WTC11 (cell line): Measurements from ENCODE around the gene SAMD4A. TPM values are rescaled to one million over a fixed set of nuclear protein-coding genes. Genes with fewer than 3 reads are reported as not detected.

ENCODE experiments used
- ATAC-seq: fragments of 200-7000 bp; cut with Tn5 transposase; 2 replicates; pipeline ENCODE4 v1.10.0; 2021; ENCODE audit warnings: mild to moderate bottlenecking, moderate library complexity
- CTCF ChIA-PET: fragments of 300-600 bp; sonication (Branson Sonifier 250); formaldehyde crosslinking; loops from one replicate; lab custom pipeline; 2021; ENCODE audit warnings: antibody characterized with exemption; lab: Charles Lee
- POLR2A ChIA-PET: fragments of 350-600 bp; sonication (Branson Sonifier 250); formaldehyde crosslinking; loops from one replicate; lab custom pipeline; 2021; ENCODE audit warnings: antibody characterized with exemption; lab: Charles Lee
- DNase-seq: peaks from one replicate; pipeline ENCODE4 v3.0.0; 2021; ENCODE audit warnings: low spot score
- H3K27ac Mint-ChIP-seq: 2 replicates; pipeline ENCODE4 v1.8.0; 2021; ENCODE audit warnings: mixed read lengths
- H3K27me3 Mint-ChIP-seq: 2 replicates; pipeline ENCODE4 v1.8.0; 2021; ENCODE audit warnings: low read depth, mild to moderate bottlenecking, moderate library complexity, mixed read lengths
- H3K36me3 Mint-ChIP-seq: 2 replicates; pipeline ENCODE4 v1.8.0; 2021; ENCODE audit warnings: mixed read lengths
- H3K4me1 Mint-ChIP-seq: 2 replicates; pipeline ENCODE4 v1.8.0; 2022; ENCODE audit warnings: mixed read lengths
- H3K4me3 Mint-ChIP-seq: 2 replicates; pipeline ENCODE4 v1.8.0; 2021; ENCODE audit warnings: mild to moderate bottlenecking, moderate library complexity, mixed read lengths
- H3K9me3 Mint-ChIP-seq: 2 replicates; pipeline ENCODE4 v1.8.0; 2021; ENCODE audit warnings: mixed read lengths
- CREM ChIP-seq: sonication (generic); formaldehyde crosslinking; IDR thresholded peaks from 2 replicates; pipeline ENCODE4 v1.8.1; 2022; ENCODE audit warnings: mild to moderate bottlenecking, missing genetic modification reagents, moderate library complexity
- GABPB1 ChIP-seq: sonication (generic); formaldehyde crosslinking; IDR thresholded peaks from 2 replicates; pipeline ENCODE4 v1.8.1; 2023; ENCODE audit warnings: mild to moderate bottlenecking, missing genetic modification reagents
- GTF2I ChIP-seq: fragments of 250-450 bp; sonication (Bioruptor Pico); conservative IDR thresholded peaks from 2 replicates; pipeline ENCODE4 v1.4.0; 2021; ENCODE audit warnings: mild to moderate bottlenecking
- IRF2 ChIP-seq: sonication (generic); formaldehyde crosslinking; IDR thresholded peaks from 2 replicates; pipeline ENCODE4 v1.8.0; 2022; ENCODE audit warnings: low read depth, missing genetic modification reagents, borderline replicate concordance
- PRRX2 ChIP-seq: fragments of 250-450 bp; sonication (Bioruptor Pico); IDR thresholded peaks from 2 replicates; pipeline ENCODE4 v1.8.0; 2021; ENCODE audit warnings: mild to moderate bottlenecking
- RELA ChIP-seq: sonication (generic); formaldehyde crosslinking; IDR thresholded peaks from 2 replicates; pipeline ENCODE4 v1.8.1; 2022; ENCODE audit warnings: missing genetic modification reagents, mild to moderate bottlenecking, borderline replicate concordance
- SMAD4 ChIP-seq: sonication (generic); formaldehyde crosslinking; IDR thresholded peaks from 2 replicates; pipeline ENCODE4 v1.8.0; 2022; ENCODE audit warnings: mild to moderate bottlenecking, missing genetic modification reagents
- TCF7 ChIP-seq: sonication (generic); formaldehyde crosslinking; IDR thresholded peaks from 2 replicates; pipeline ENCODE4 v1.8.0; 2022; ENCODE audit warnings: mild to moderate bottlenecking, low read depth, missing genetic modification reagents, moderate library complexity
- ZNF121 ChIP-seq: sonication (generic); formaldehyde crosslinking; IDR thresholded peaks from 2 replicates; pipeline ENCODE4 v1.8.0; 2023; ENCODE audit warnings: missing genetic modification reagents
- total RNA-seq: library from RNA; stranded (reverse); gene quantifications from 3 replicates; pipeline ENCODE4 v1.2.3, GENCODE V29; 2021
- TF ChIP-seq, protein P1 (sequence below): fragments of 250-450 bp; sonication (Bioruptor Pico); IDR thresholded peaks from 2 replicates; pipeline ENCODE4 v1.9.0; 2021; ENCODE audit warnings: moderate library complexity, mild to moderate bottlenecking, inconsistent platforms, borderline replicate concordance
- TF ChIP-seq, protein P2 (sequence below): fragments of 250-450 bp; sonication (Bioruptor Pico); IDR thresholded peaks from 2 replicates; pipeline ENCODE4 v1.9.0; 2021; ENCODE audit warnings: mild to moderate bottlenecking
- TF ChIP-seq, protein P3 (sequence below): sonication (generic); formaldehyde crosslinking; IDR thresholded peaks from 2 replicates; pipeline ENCODE4 v1.8.1; 2023; ENCODE audit warnings: mild to moderate bottlenecking, missing genetic modification reagents
- TF ChIP-seq, protein P4 (sequence below): sonication (generic); formaldehyde crosslinking; IDR thresholded peaks from 2 replicates; pipeline ENCODE4 v1.8.0; 2022; ENCODE audit warnings: mild to moderate bottlenecking, missing genetic modification reagents
- TF ChIP-seq, protein P5 (sequence below): sonication (generic); formaldehyde crosslinking; IDR thresholded peaks from 2 replicates; pipeline ENCODE4 v1.8.1; 2022; ENCODE audit warnings: low read depth, mild to moderate bottlenecking, moderate library complexity, missing genetic modification reagents, borderline replicate concordance
- TF ChIP-seq, protein P6 (sequence below): sonication (generic); formaldehyde crosslinking; IDR thresholded peaks from 2 replicates; pipeline ENCODE4 v1.8.1; 2023; ENCODE audit warnings: mild to moderate bottlenecking, missing genetic modification reagents, moderate library complexity
- TF ChIP-seq, protein P7 (sequence below): sonication (generic); formaldehyde crosslinking; IDR thresholded peaks from 2 replicates; pipeline ENCODE4 v1.8.0; 2022; ENCODE audit warnings: mild to moderate bottlenecking, missing genetic modification reagents
- TF ChIP-seq, protein P8 (sequence below): sonication (generic); formaldehyde crosslinking; IDR thresholded peaks from 2 replicates; pipeline ENCODE4 v1.8.1; 2022; ENCODE audit warnings: missing genetic modification reagents, borderline replicate concordance

SAMD4A gene
- total RNA-seq, 1 experiment from 2014 or later: 6.0 TPM

DNA sequence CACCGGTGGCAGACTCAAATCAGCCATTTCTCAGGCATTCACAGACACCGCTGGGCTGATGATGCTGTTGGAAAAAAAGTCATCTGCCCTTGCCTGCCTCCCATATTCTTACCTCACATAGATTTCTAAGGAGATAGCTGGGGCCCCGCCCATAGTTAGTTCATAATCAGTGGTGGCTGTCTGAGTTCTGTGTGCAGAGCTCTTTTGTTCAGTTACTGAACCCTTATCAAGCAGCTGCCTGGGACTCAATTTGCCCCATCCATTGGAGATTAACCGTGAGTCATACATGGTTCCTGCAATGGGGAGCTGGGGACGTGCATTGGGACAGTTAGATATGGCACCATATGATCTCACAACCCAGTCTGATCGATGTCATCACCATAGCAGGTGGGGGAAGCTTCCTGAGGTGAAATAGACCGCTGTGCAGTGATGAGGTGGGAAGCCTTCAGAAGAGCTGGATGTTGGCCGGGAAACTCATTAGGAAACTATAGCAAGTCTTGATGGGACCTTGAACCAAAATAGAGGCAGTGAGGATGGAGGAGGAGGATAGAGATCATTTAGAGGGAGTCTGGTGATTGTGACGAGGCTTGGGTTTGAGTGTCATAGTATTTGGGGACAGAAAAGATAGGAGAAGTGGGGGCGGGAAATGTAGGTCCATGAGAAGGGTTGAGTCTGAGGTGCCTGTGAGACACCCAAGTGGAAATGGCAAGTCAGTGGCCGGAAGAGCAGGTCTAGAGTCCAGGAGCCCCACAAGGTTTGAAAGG lies 187.9 kb downstream of the SAMD4A start (continued):
- TF ChIP-seq TCF7 (CRISPR knock-in tag) (no peak), PRRX2 (CRISPR knock-in tag) (no peak)
- TF ChIP-seq, protein P1, sequence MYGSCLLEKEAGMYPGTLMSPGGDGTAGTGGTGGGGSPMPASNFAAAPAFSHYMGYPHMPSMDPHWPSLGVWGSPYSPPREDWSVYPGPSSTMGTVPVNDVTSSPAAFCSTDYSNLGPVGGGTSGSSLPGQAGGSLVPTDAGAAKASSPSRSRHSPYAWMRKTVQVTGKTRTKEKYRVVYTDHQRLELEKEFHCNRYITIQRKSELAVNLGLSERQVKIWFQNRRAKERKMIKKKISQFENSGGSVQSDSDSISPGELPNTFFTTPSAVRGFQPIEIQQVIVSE (CRISPR knock-in tag): no peak
- TF ChIP-seq, protein P2, sequence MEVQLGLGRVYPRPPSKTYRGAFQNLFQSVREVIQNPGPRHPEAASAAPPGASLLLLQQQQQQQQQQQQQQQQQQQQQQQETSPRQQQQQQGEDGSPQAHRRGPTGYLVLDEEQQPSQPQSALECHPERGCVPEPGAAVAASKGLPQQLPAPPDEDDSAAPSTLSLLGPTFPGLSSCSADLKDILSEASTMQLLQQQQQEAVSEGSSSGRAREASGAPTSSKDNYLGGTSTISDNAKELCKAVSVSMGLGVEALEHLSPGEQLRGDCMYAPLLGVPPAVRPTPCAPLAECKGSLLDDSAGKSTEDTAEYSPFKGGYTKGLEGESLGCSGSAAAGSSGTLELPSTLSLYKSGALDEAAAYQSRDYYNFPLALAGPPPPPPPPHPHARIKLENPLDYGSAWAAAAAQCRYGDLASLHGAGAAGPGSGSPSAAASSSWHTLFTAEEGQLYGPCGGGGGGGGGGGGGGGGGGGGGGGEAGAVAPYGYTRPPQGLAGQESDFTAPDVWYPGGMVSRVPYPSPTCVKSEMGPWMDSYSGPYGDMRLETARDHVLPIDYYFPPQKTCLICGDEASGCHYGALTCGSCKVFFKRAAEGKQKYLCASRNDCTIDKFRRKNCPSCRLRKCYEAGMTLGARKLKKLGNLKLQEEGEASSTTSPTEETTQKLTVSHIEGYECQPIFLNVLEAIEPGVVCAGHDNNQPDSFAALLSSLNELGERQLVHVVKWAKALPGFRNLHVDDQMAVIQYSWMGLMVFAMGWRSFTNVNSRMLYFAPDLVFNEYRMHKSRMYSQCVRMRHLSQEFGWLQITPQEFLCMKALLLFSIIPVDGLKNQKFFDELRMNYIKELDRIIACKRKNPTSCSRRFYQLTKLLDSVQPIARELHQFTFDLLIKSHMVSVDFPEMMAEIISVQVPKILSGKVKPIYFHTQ (CRISPR knock-in tag): no peak
- TF ChIP-seq, all 79 proteins: peak for 0

DNA sequence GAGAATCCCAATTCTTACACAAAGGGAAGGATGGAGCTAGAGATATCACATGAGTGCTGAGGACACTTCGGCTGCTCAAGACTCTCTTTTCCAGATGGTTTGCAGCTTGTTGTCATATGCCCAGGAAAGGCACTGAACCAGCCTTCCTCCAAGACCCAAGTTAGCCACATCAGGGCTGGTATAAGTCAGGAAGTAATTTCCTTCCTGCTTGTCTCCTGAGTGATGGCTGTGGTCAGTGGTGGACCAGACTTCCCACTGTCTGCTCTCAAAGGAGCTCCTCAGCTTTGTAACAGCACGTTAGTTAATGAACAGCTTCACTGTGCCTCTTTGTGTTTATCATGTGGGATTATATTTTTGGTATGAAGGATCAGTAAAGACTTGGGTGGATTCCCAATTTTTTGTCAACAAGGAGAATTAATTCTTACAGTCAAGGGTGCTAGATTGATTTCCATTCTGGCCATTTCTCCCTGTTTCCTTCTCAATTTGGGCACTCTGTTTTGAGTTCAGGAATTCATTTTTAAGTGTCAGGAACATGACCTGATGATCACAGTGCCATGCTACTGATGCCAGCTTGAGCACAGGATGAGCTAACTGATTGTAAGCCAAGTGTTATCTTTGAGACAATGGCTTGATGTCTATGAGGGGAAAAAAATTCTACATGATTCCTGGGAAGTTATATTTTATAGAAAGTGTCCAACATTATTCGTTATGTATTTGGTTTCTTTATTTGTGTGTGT lies 189.9 kb downstream of the SAMD4A start:
- H3K27me3 Mint-ChIP-seq: no peaks in the 10 kb centered on the region
- H3K4me1 Mint-ChIP-seq: peaks cover 5% of the 10 kb centered on the region; the same call in 1 of the 2 replicates
- no peak overlapping the region for H3K27ac Mint-ChIP-seq
- TF ChIP-seq RELA (CRISPR knock-in tag): no peak
- no peak for TF ChIP-seq IRF2
- TF ChIP-seq ZNF121 (CRISPR knock-in tag): no peak
- TF ChIP-seq, protein P3, sequence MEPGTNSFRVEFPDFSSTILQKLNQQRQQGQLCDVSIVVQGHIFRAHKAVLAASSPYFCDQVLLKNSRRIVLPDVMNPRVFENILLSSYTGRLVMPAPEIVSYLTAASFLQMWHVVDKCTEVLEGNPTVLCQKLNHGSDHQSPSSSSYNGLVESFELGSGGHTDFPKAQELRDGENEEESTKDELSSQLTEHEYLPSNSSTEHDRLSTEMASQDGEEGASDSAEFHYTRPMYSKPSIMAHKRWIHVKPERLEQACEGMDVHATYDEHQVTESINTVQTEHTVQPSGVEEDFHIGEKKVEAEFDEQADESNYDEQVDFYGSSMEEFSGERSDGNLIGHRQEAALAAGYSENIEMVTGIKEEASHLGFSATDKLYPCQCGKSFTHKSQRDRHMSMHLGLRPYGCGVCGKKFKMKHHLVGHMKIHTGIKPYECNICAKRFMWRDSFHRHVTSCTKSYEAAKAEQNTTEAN: no peak
- TF ChIP-seq, protein P4, sequence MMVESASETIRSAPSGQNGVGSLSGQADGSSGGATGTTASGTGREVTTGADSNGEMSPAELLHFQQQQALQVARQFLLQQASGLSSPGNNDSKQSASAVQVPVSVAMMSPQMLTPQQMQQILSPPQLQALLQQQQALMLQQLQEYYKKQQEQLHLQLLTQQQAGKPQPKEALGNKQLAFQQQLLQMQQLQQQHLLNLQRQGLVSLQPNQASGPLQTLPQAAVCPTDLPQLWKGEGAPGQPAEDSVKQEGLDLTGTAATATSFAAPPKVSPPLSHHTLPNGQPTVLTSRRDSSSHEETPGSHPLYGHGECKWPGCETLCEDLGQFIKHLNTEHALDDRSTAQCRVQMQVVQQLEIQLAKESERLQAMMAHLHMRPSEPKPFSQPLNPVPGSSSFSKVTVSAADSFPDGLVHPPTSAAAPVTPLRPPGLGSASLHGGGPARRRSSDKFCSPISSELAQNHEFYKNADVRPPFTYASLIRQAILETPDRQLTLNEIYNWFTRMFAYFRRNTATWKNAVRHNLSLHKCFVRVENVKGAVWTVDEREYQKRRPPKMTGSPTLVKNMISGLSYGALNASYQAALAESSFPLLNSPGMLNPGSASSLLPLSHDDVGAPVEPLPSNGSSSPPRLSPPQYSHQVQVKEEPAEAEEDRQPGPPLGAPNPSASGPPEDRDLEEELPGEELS (CRISPR knock-in tag): no peak
- no peak for TF ChIP-seq GTF2I (CRISPR knock-in tag)
- no peak for TF ChIP-seq SMAD4 (CRISPR knock-in tag)
- TF ChIP-seq, protein P5, sequence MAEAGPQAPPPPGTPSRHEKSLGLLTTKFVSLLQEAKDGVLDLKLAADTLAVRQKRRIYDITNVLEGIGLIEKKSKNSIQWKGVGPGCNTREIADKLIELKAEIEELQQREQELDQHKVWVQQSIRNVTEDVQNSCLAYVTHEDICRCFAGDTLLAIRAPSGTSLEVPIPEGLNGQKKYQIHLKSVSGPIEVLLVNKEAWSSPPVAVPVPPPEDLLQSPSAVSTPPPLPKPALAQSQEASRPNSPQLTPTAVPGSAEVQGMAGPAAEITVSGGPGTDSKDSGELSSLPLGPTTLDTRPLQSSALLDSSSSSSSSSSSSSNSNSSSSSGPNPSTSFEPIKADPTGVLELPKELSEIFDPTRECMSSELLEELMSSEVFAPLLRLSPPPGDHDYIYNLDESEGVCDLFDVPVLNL: no peak
- TF ChIP-seq, protein P6, sequence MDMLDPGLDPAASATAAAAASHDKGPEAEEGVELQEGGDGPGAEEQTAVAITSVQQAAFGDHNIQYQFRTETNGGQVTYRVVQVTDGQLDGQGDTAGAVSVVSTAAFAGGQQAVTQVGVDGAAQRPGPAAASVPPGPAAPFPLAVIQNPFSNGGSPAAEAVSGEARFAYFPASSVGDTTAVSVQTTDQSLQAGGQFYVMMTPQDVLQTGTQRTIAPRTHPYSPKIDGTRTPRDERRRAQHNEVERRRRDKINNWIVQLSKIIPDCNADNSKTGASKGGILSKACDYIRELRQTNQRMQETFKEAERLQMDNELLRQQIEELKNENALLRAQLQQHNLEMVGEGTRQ: no peak
- TF ChIP-seq, protein P7, sequence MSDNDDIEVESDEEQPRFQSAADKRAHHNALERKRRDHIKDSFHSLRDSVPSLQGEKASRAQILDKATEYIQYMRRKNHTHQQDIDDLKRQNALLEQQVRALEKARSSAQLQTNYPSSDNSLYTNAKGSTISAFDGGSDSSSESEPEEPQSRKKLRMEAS (CRISPR knock-in tag): no peak
- TF ChIP-seq CREM (CRISPR knock-in tag): no peak
- TF ChIP-seq, protein P8, sequence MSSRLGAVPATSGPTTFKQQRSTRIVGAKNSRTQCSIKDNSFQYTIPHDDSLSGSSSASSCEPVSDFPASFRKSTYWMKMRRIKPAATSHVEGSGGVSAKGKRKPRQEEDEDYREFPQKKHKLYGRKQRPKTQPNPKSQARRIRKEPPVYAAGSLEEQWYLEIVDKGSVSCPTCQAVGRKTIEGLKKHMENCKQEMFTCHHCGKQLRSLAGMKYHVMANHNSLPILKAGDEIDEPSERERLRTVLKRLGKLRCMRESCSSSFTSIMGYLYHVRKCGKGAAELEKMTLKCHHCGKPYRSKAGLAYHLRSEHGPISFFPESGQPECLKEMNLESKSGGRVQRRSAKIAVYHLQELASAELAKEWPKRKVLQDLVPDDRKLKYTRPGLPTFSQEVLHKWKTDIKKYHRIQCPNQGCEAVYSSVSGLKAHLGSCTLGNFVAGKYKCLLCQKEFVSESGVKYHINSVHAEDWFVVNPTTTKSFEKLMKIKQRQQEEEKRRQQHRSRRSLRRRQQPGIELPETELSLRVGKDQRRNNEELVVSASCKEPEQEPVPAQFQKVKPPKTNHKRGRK: no peak
- TF ChIP-seq GABPB1 (CRISPR knock-in tag): no peak
- no peaks in the 10 kb centered on the region for H3K9me3 Mint-ChIP-seq
- no peak overlapping the region for H3K4me3 Mint-ChIP-seq
- ChIA-PET CTCF (interaction anchor here (0.9 to 1.4 kb wide), 3 partner anchors 16 to 65 kb away, joined by 3 to 5 read pairs (median 3); no protein-coding TSS in a partner anchor), POLR2A (no interaction called here)
- DNase-seq (no peak), ATAC-seq (no peak)
- H3K36me3 Mint-ChIP-seq: no peaks in the 10 kb centered on the region
